ENCODE results near the gene TRMT5. TPM values are rescaled to one million over a fixed set of nuclear protein-coding genes. Genes with fewer than 3 reads are reported as not detected.

The TRMT5 gene
- total RNA-seq, 4 donors from 2014 or later = 4.4 to 29.4 (median 11.5) TPM

GRCh38 chr14:60984196-60984595 lies 3.3 kb upstream of the TRMT5 start:
- Histone ChIP-seq H3K4me3 (no peak overlapping the region), H3K27me3 (no peaks in the 10 kb centered on the region), H3K36me3 (no peaks in the 10 kb centered on the region), H3K9me3 (no peaks in the 10 kb centered on the region), H3K4me1 (no peaks in the 10 kb centered on the region), H3K27ac (no peak overlapping the region)
- intact Hi-C loops (cut with DNase I; ENCODE audit: low total_unique reads) = no loop called here
- DNase-seq = no peak
- TF ChIP-seq POLR2A (IDR thresholded peaks at IDR 0.05) = no peak
- no peak for TF ChIP-seq CTCF (IDR thresholded peaks at IDR 0.05)

GRCh38 chr14:60981633-60982455 lies 965 bp upstream of the TRMT5 start:
- no peaks in the 10 kb centered on the region for H3K4me1 ChIP-seq
- peak overlapping the region; percentile 93 to 97 for H3K4me3 ChIP-seq
- no peaks in the 10 kb centered on the region for H3K27me3 ChIP-seq
- peak overlapping the region; percentile 83 to 96 for H3K27ac ChIP-seq
- no peaks in the 10 kb centered on the region for H3K36me3 ChIP-seq
- intact Hi-C loops (cut with DNase I; ENCODE audit: low total_unique reads) = no loop called here
- DNase-seq = no peak
- no peak for TF ChIP-seq CTCF (IDR thresholded peaks at IDR 0.05)
- no peak for TF ChIP-seq POLR2A (IDR thresholded peaks at IDR 0.05)
- H3K9me3 ChIP-seq = no peaks in the 10 kb centered on the region

GRCh38 chr14:60977847-60978246 lies 3.0 kb downstream of the TRMT5 start:
- no peak overlapping the region for H3K4me3 ChIP-seq
- no peak for DNase-seq
- no peaks in the 10 kb centered on the region for H3K36me3 ChIP-seq
- no peak for TF ChIP-seq POLR2A (IDR thresholded peaks at IDR 0.05)
- TF ChIP-seq CTCF (IDR thresholded peaks at IDR 0.05) = no peak
- H3K27ac ChIP-seq = no peak overlapping the region
- H3K9me3 ChIP-seq = no peaks in the 10 kb centered on the region
- intact Hi-C loops (cut with DNase I; ENCODE audit: low total_unique reads) = no loop called here
- no peaks in the 10 kb centered on the region for H3K4me1 ChIP-seq
- no peaks in the 10 kb centered on the region for H3K27me3 ChIP-seq

GRCh38 chr14:60975551-60975950 lies 5.3 kb downstream of the TRMT5 start:
- H3K4me3 ChIP-seq = no peak overlapping the region
- no peaks in the 10 kb centered on the region for H3K4me1 ChIP-seq
- H3K36me3 ChIP-seq = no peaks in the 10 kb centered on the region
- intact Hi-C loops (cut with DNase I; ENCODE audit: low total_unique reads) = no loop called here
- no peaks in the 10 kb centered on the region for H3K9me3 ChIP-seq
- H3K27me3 ChIP-seq = no peaks in the 10 kb centered on the region
- DNase-seq = no peak
- no peak overlapping the region for H3K27ac ChIP-seq
- TF ChIP-seq POLR2A (IDR thresholded peaks at IDR 0.05) (no peak), CTCF (IDR thresholded peaks at IDR 0.05) (no peak)

GRCh38 chr14:60974090-60974651 lies 6.7 kb downstream of the TRMT5 start:
- Histone ChIP-seq H3K27ac (no peak overlapping the region), H3K9me3 (no peaks in the 10 kb centered on the region), H3K36me3 (no peaks in the 10 kb centered on the region), H3K4me3 (no peak overlapping the region), H3K4me1 (no peaks in the 10 kb centered on the region), H3K27me3 (no peaks in the 10 kb centered on the region)
- no peak for DNase-seq
- TF ChIP-seq POLR2A (IDR thresholded peaks at IDR 0.05) = no peak
- TF ChIP-seq CTCF (IDR thresholded peaks at IDR 0.05) = no peak
- intact Hi-C loops (cut with DNase I; ENCODE audit: low total_unique reads) = no loop called here

All from uterus (tissue), 4 donors.